ENCODE measurements around the gene FCAMR.
A peak's percentile ranks its signal among the peaks of the same experiment; 100 is the strongest.

FCAMR gene

DNA sequence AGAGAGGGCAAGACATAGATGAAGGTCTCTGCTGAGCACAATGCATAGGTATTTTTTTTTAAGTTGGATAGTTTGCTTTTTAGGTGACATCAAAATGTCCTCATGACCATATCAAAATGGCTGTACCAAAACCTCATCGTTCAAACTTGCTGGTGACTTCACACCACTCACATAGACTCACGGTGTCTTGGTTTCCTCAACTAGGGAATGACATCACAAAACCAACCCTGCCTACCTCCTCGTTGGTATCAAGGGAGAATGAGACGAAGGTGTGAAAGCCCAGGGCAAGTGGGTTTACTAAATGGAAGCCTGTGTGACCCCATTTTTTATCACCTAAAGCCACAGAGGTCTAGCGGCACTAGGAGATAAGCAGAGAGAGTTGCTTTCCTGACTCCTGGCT, 25.6 kb downstream of the FCAMR start:
- DNase-seq (ENCODE audit: low spot score in 2 of 2) (no peak), ATAC-seq (ENCODE audit: low read depth) (no peak)
- peaks cover 12% of the 10 kb centered on the region for H3K27me3 Mint-ChIP-seq

DNA sequence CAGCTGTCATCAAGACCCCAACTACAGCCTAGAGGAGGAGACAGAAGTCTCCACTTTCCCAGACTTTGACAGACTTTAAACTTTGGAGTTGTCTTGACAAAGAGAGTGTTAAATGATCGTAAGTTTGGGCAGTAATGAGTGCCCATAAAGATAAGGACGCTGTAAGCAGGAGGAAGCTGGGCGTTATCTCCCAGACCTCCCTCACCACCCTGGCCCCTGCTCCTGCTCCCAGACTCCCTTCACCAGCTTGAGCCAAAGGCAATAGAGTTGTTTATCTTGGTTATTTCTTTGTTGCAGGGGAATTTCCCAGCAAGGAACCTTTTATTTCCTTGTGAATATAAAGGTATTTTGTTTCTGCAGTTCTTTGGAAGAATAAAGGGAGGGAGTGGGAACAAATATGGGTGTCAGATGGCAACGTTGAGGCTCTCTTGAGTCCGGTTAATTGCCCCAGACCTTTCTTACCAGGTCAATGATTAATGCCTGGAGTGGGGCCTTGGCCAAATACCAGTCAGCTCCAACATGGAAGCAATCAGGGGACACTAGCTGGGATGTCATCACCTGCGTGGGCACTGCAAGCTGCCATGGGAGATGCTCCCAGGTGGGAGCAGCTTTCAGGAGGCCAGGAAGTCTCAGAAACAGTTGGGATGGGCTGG, 28.4 kb downstream of the FCAMR start:
- ATAC-seq (ENCODE audit: low read depth) (no peak), DNase-seq (ENCODE audit: low spot score in 2 of 2) (no peak)
- no peak overlapping the region for H3K4me3 Mint-ChIP-seq
- H3K27me3 Mint-ChIP-seq, result peaks cover 12% of the 10 kb centered on the region
- no peaks in the 10 kb centered on the region for H3K9me3 Mint-ChIP-seq
- no peak overlapping the region for H3K27ac Mint-ChIP-seq
- no peaks in the 10 kb centered on the region for H3K4me1 Mint-ChIP-seq
- no peaks in the 10 kb centered on the region for H3K36me3 Mint-ChIP-seq

More for the DNA sequence above, 25.6 kb downstream of the FCAMR start:
- H3K4me3 Mint-ChIP-seq, result no peak overlapping the region
- no peaks in the 10 kb centered on the region for H3K36me3 Mint-ChIP-seq
- H3K4me1 Mint-ChIP-seq, result no peaks in the 10 kb centered on the region
- H3K27ac Mint-ChIP-seq, result no peak overlapping the region
- no peaks in the 10 kb centered on the region for H3K9me3 Mint-ChIP-seq

- Mint-ChIP-seq H3K4me1 (no peaks in the 10 kb centered on the region), H3K36me3 (no peaks in the 10 kb centered on the region), H3K27ac (no peak overlapping the region), H3K4me3 (no peak overlapping the region), H3K27me3 (peaks cover 7% of the 10 kb centered on the region), H3K9me3 (no peaks in the 10 kb centered on the region)
- no peak for DNase-seq (ENCODE audit: low spot score in 2 of 2)
- no peak for ATAC-seq (ENCODE audit: low read depth)
Observed at GRCh38 chr1:206940588-206940936, 29.7 kb downstream of the FCAMR start.

GRCh38 chr1:206939841-206940587, 30.2 kb downstream of the FCAMR start:
- no peak overlapping the region for H3K27ac Mint-ChIP-seq
- no peaks in the 10 kb centered on the region for H3K4me1 Mint-ChIP-seq

DNA sequence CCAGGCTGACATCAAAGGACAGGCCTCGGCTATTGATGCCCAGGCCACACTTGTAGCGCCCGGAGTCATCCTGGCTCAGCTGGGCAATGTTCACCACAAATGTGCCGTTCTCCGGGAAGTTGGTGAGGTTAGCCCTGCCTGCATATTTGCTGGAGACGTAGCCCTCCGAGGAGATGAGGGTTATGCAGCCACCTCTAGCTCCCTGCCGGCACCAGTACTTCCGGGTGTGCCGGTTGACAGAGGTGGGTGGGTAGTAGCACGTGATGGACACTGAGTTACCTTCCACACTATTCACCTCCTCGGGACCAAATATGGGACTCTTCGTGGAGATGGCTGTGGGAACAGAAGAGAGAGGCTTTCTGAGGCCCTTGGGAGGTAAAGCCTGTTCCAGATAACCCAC, 31.1 kb downstream of the FCAMR start:
- H3K4me3 Mint-ChIP-seq, result no peak overlapping the region
- no peaks in the 10 kb centered on the region for H3K36me3 Mint-ChIP-seq
- no peaks in the 10 kb centered on the region for H3K9me3 Mint-ChIP-seq
- no peaks in the 10 kb centered on the region for H3K4me1 Mint-ChIP-seq
- no peak for DNase-seq (ENCODE audit: low spot score in 2 of 2)
- H3K27me3 Mint-ChIP-seq, result peaks cover 4% of the 10 kb centered on the region
- H3K27ac Mint-ChIP-seq, result no peak overlapping the region
- ATAC-seq (ENCODE audit: low read depth), result no peak

More at GRCh38 chr1:206939841-206940587, 30.2 kb downstream of the FCAMR start:
- peaks cover 4% of the 10 kb centered on the region for H3K27me3 Mint-ChIP-seq
- no peaks in the 10 kb centered on the region for H3K9me3 Mint-ChIP-seq
- H3K36me3 Mint-ChIP-seq, result no peaks in the 10 kb centered on the region
- H3K4me3 Mint-ChIP-seq, result no peak overlapping the region
- ATAC-seq (ENCODE audit: low read depth) (no peak), DNase-seq (ENCODE audit: low spot score in 2 of 2) (no peak)

DNA sequence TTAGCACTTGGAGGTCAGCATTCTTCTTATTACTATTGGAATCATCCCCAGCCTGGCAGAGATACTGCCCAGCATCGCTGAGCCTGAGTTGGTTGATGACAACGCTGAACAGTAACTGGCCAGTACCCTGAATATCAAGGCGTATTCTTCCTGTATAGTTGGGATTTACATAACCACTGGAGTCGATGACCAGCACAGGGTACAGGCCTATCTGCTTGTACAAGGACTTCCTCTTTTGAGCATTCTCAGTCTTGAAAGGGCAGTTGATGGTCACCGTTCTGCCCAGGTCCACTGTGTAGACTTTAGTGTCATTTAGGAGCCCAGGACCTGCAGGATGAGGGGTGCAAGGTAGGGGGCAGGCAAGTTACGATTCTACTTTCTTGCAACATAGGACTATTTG, 32.8 kb downstream of the FCAMR start:
- DNase-seq (ENCODE audit: low spot score in 2 of 2), result no peak
- Mint-ChIP-seq H3K27ac (no peak overlapping the region), H3K36me3 (no peaks in the 10 kb centered on the region), H3K4me1 (peaks cover 10% of the 10 kb centered on the region), H3K4me3 (no peak overlapping the region), H3K9me3 (no peaks in the 10 kb centered on the region), H3K27me3 (no peaks in the 10 kb centered on the region)
- no peak for ATAC-seq (ENCODE audit: low read depth)

DNA sequence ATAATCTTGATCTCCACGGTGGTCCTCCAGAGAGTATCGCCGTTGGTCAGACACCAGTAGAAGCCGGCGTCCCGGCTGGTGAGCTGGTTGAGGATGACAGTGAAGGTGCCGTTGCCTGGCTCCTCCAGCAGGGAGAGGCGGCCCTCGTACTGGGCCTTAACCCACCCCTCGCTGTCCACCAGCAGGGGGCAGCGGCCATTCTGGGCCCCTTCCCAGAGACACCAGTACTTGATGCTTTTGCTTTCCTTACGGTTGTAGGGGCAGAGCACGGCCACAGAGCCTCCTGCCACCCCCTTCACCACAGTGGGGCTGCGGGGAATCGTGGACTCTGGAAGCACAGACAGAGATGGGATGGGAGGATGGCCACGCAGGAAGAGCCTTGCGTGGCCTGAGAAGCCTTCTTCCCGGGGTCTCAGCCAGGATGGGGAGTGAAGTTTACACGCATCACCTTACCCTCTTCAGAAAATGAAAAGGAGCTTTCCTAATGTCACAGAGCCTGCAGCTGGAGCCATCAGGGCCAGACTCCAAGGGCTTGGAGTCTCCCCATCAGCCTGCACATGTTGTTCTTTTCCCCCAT, 34.7 kb downstream of the FCAMR start:
- no peaks in the 10 kb centered on the region for H3K36me3 Mint-ChIP-seq
- no peak overlapping the region for H3K4me3 Mint-ChIP-seq
- no peak for DNase-seq (ENCODE audit: low spot score in 2 of 2)
- no peaks in the 10 kb centered on the region for H3K9me3 Mint-ChIP-seq
- no peaks in the 10 kb centered on the region for H3K27me3 Mint-ChIP-seq
- peaks cover 28% of the 10 kb centered on the region for H3K4me1 Mint-ChIP-seq
- H3K27ac Mint-ChIP-seq, result no peak overlapping the region
- ATAC-seq (ENCODE audit: low read depth), result no peak

DNA sequence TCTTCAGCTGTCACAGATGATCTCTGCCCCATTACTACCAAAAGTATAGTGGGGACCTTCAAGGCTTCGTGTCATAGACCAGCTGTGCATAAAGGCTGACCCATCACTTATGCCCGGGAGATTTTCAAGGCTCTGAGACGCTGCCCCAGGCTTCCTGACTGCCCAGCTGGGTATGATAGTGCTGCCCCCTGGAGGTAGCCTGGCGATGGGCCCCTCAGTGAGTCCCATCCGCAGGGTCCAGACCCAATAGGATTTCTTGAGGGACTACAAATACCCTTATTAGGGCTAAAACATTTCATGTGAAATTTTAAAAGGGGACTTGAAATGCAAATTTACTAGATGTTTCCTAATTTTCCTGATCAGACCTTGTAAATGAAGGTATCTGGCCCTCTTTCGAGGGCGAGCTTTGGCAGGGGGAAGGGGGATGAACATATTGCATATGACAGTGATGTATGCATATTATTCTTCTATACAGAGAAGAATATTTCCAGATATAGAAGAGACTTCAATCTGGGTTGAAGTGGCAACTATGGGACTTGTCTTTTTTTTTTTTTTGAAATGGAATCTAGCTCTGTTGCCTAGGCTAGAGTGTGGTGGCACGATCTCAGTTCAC, 36.8 kb downstream of the FCAMR start:
- no peaks in the 10 kb centered on the region for H3K27me3 Mint-ChIP-seq
- H3K4me3 Mint-ChIP-seq, result no peak overlapping the region
- H3K36me3 Mint-ChIP-seq, result no peaks in the 10 kb centered on the region
- H3K9me3 Mint-ChIP-seq, result no peaks in the 10 kb centered on the region
- H3K4me1 Mint-ChIP-seq, result peaks cover 41% of the 10 kb centered on the region
- DNase-seq (ENCODE audit: low spot score in 2 of 2), result peak; percentile 66 to 72
- ATAC-seq (ENCODE audit: low read depth), result peak; percentile 59
- peak overlapping the region; percentile 97 for H3K27ac Mint-ChIP-seq

GRCh38 chr1:206932177-206932576, 38.1 kb downstream of the FCAMR start:
- DNase-seq (ENCODE audit: low spot score in 2 of 2), result no peak
- Mint-ChIP-seq H3K4me1 (peaks cover 52% of the 10 kb centered on the region), H3K4me3 (no peak overlapping the region), H3K9me3 (no peaks in the 10 kb centered on the region), H3K27ac (peak overlapping the region; percentile 97), H3K27me3 (no peaks in the 10 kb centered on the region), H3K36me3 (no peaks in the 10 kb centered on the region)
- no peak for ATAC-seq (ENCODE audit: low read depth)

DNA sequence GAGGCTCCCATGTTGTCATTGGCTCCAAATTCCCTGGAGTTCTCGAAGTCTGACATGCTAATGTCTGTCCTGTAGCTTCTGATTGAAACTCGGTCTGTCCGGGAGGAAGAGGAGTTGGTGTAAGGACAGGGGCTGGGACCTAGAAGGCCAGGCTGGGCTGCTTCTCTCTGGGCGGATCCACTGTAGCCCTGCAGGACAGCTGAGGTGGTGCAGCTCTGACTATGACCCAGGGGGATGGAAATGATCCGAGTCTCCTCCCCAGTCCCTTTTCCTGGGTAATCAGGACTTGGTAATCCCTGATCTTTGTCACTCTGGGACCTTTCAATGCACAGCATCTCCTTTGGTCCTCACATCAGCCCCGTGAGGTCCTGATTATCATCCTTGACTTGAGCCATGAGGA, 38.6 kb downstream of the FCAMR start:
- Mint-ChIP-seq H3K27me3 (no peaks in the 10 kb centered on the region), H3K36me3 (no peaks in the 10 kb centered on the region), H3K9me3 (no peaks in the 10 kb centered on the region), H3K4me3 (peak overlapping the region; percentile 41), H3K4me1 (peaks cover 52% of the 10 kb centered on the region), H3K27ac (peak overlapping the region; percentile 97)
- ATAC-seq (ENCODE audit: low read depth) (peak; percentile 18), DNase-seq (ENCODE audit: low spot score in 2 of 2) (no peak)

DNA sequence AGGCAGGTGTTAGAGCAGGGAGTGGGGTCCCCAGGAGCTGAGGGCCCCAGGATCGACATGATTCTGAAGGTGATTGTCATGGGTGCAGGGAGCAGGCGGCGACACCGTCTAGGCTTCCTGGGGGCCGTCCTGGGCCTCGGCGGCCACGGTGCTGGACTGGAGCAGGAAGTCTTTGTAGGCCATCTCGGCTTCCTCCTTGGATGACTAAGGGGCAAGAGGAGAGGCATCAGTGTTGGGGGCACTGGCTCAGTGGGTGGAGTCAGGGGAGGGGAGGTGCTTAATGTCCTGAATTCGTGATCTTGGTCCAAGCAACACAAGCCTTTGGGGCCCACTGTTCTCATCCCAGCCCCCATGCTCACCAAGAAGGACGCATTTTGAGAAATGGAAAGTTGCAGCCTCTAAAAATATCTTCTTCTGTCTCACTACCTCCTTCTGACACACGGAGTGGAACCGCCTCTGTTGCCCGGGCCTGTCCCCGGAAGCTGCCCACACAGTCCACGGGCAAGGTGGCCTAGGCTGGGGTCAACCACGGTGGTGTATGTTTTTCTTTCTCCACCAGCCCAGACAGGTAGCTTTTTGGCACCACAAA, 40.0 kb downstream of the FCAMR start:
- Mint-ChIP-seq H3K27ac (peak overlapping the region; percentile 97), H3K9me3 (no peaks in the 10 kb centered on the region), H3K4me1 (peaks cover 52% of the 10 kb centered on the region), H3K36me3 (no peaks in the 10 kb centered on the region), H3K27me3 (no peaks in the 10 kb centered on the region), H3K4me3 (peak overlapping the region; percentile 79)
- DNase-seq (ENCODE audit: low spot score in 2 of 2) (no peak), ATAC-seq (ENCODE audit: low read depth) (peak; percentile 64)

DNA sequence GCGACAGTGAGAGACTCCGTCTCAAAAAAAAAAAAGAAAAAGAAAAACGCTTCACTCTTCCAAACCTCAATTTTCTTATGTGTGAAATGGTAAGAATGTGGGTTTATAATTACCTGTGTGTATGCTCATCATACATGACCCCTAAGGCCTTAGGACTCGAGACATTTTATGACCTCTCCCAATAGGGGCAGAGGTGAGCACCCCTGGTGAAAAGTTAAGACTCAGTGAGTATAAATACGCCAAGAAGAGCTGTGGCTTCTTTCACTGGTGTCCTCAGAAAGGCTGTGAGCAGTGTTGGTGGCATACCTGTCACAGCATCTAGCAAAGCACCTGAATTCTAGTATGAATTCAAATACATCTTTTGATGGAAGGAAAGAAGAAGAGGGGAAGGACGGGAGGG, 40.7 kb downstream of the FCAMR start:
- H3K36me3 Mint-ChIP-seq, result no peaks in the 10 kb centered on the region
- H3K4me3 Mint-ChIP-seq, result peak overlapping the region; percentile 79
- H3K4me1 Mint-ChIP-seq, result peaks cover 52% of the 10 kb centered on the region

GRCh38 chr1:206926286-206926685, 44.0 kb downstream of the FCAMR start:
- ATAC-seq (ENCODE audit: low read depth) (no peak), DNase-seq (ENCODE audit: low spot score in 2 of 2) (no peak)
- Mint-ChIP-seq H3K36me3 (no peaks in the 10 kb centered on the region), H3K4me3 (no peak overlapping the region), H3K4me1 (peaks cover 34% of the 10 kb centered on the region), H3K9me3 (no peaks in the 10 kb centered on the region), H3K27me3 (no peaks in the 10 kb centered on the region), H3K27ac (no peak overlapping the region)

More for the DNA sequence above, 40.7 kb downstream of the FCAMR start:
- Mint-ChIP-seq H3K27me3 (no peaks in the 10 kb centered on the region), H3K9me3 (no peaks in the 10 kb centered on the region), H3K27ac (peak overlapping the region; percentile 97)
- ATAC-seq (ENCODE audit: low read depth) (peak; percentile 12), DNase-seq (ENCODE audit: low spot score in 2 of 2) (no peak)
